Fibroblast of the aortic adventitia (primary cell): ENCODE results near the gene OR7A10. TPM values are rescaled to one million over a fixed set of nuclear protein-coding genes. Genes with fewer than 3 reads are reported as not detected.

Experiments used
- DNase-seq: peaks from one replicate; pipeline ENCODE4 v3.0.0-alpha.2; 2010; ENCODE audit warnings: low read depth
- H3K4me3 ChIP-seq: 2 replicates; pipeline ENCODE4 v1.5.1; 2011; ENCODE audit warnings: low read depth, mild to moderate bottlenecking, control low read depth, low read length, moderate library complexity
- CTCF ChIP-seq: IDR thresholded peaks from 2 replicates; pipeline ENCODE4 v1.5.1; 2011; ENCODE audit warnings: mild to moderate bottlenecking, low read length, control low read depth, inconsistent platforms; ENCODE audit not compliant: insufficient read depth
- total RNA-seq: library from RNA; depleted of rRNA; stranded (reverse); fragments of >200 nt; gene quantifications from 2 replicates; pipeline ENCODE4 v1.2.3, GENCODE V29; 2012; ENCODE audit warnings: low replicate concordance

The OR7A10 gene
- not detected in 2 replicates for total RNA-seq

DNA sequence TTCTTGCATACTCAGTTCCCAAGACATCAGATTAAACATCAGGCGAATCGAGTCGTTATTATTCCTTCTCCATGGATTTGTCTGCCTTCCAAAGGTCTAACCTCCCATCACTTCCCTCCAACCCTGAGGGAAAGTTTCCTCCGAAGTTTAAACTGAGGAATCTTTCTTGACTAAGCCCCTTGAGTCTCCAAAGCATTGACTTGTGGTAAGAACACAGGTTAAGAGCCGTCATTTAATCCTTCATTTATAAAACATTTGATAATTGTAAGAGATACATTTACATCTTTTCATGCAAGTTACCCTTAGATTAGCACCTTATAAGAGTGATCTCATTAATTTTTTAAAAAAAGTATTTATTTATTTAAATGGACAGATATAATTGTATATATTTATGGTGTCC lies at the start of gene OR7A10:
TSS of gene OR7A10 (minus strand) at position 101 of the 400 bp plus-strand sequence. CDS start 7,045 bp downstream, outside the sequence.
- no peak for DNase-seq
- TF ChIP-seq CTCF, result no peak
- no peak within 1 kb of the TSS for H3K4me3 ChIP-seq

GRCh38 chr19:14890643-14891379 lies 42.1 kb upstream of the OR7A10 start:
- H3K4me3 ChIP-seq, result no peak overlapping the region
- TF ChIP-seq CTCF, result no peak

DNA sequence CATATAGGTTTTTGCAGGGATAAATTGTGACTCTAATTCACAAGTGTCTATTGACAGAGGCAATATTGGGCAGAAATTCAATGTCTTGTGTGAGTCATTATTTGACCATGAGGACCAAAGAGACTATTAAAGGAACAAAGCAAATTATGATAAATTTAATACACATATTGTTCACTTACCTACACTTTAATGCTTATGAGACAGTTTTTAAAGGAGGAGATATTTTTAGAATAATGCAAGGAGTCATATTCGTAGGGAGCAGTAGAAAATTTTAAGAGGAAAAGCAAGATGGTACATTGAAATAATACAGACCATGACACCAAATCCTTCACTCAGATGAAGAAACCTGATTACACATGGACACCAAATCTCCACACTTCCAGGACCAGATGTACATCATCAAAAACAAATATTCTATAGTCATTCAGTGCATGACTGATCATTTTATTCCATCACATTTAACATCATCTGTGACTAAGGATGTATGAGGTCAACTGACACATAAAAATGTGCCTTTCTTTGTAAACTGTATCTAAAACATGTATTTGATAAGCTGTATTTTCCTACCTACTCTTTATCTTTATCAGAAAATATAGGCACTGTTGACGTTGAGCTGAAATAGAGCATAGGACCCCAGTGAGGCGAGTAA lies 41.4 kb upstream of the OR7A10 start:
- DNase-seq, result no peak
- no peak overlapping the region for H3K4me3 ChIP-seq
- no peak for TF ChIP-seq CTCF

More at GRCh38 chr19:14890643-14891379, 42.1 kb upstream of the OR7A10 start:
- no peak for DNase-seq

- DNase-seq, result no peak
- no peak for TF ChIP-seq CTCF
- no peak within 1 kb of the TSS for H3K4me3 ChIP-seq
Measured at GRCh38 chr19:14886032-14886431, 37.3 kb upstream of the OR7A10 start, which contains the start of gene OR7A17. TSS of gene OR7A17 (minus strand) at chr19:14886132. CDS start at chr19:14881355, 4,777 bp downstream.

- peak; percentile 23 for DNase-seq
- no peak overlapping the region for H3K4me3 ChIP-seq
- TF ChIP-seq CTCF, result peak; percentile 48
Measured at GRCh38 chr19:14871619-14872230, 23.0 kb upstream of the OR7A10 start.

DNA sequence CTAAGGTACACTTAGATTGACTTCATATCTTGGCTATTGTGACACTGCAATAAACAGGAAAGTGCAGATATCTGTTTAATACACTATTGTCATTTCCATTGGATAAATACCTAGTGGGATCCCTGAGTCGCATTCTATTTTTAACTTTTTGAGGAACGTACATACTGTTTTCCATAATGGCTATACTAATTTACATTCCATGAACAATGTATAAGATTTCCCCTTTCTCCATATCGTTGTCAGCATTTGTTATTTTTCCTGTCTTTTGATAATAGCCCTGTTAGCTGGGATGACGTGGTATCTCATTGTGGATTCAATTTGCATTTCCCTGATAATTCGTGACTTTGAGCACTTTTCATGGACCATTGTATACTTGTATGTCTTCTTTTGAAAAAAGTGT lies 19.8 kb upstream of the OR7A10 start:
- TF ChIP-seq CTCF, result no peak
- DNase-seq, result no peak
- no peak overlapping the region for H3K4me3 ChIP-seq
